Right renal cortex interstitium (tissue), 3 donors: ENCODE measurements around the gene NRG3. TPM values are rescaled to one million over a fixed set of nuclear protein-coding genes. Genes with fewer than 3 reads are reported as not detected.
"Not testable (repeated sequence)": the region's sequence is repeated elsewhere in the genome, so short reads cannot be mapped to it uniquely, and the experiment has no call there.

Source experiments
- DNase-seq, 3 donors: peaks; one replicate each; pipeline ENCODE4 v3.0.0-alpha.2; 2013; ENCODE audit warnings: low read depth in 3 of 3, low spot score in 2 of 3
- polyA plus RNA-seq, 3 donors: library from polyadenylated mRNA; unstranded; fragments of 120-200 nt; gene quantifications; one replicate each; pipeline ENCODE4 v1.2.1, GENCODE V29; 2013; ENCODE audit not compliant: insufficient read length in 3 of 3

The NRG3 gene
- polyA plus RNA-seq, 3 donors: 12.6 to 15.6 (median 15.0) TPM

DNA sequence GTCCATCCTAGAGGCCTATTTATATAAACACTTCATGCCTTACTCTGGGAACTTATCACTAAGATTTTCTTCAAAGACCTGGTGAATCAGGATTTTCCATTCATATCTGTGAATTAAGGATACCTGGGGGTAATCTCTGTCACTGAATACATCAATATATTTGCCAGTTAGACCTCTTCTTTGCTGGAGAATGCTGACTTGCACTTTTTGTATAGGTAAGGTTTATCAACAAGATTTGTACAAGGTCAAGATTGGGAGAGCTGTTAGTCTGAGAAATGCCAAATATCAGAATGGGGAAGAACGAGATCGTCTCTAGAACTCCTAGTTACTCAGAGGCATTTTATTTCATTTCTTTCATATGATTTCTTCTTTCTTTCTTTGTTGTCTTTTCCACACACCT, 1060.0 kb downstream of the NRG3 start:
- DNase-seq: no peak

DNA sequence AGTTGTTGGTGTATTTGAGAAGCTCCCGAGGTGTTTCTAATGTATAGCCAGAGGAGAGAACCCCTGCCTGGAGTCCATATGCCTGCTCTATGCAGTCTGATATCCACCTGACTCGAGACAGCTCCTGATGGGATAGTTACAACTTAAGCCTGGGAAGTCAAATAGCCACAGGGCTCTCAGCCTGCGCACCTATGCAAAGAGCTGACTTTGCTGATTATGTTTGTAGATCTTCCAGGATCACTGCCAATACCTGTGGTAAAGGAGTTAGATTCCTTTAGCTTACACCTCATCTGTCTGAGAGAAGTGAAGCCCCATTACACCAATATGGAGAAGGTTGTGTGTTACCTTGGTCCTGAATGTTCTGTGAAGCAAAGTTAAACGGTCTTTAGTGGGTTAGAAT, 1063.3 kb downstream of the NRG3 start:
- DNase-seq: no peak

DNA sequence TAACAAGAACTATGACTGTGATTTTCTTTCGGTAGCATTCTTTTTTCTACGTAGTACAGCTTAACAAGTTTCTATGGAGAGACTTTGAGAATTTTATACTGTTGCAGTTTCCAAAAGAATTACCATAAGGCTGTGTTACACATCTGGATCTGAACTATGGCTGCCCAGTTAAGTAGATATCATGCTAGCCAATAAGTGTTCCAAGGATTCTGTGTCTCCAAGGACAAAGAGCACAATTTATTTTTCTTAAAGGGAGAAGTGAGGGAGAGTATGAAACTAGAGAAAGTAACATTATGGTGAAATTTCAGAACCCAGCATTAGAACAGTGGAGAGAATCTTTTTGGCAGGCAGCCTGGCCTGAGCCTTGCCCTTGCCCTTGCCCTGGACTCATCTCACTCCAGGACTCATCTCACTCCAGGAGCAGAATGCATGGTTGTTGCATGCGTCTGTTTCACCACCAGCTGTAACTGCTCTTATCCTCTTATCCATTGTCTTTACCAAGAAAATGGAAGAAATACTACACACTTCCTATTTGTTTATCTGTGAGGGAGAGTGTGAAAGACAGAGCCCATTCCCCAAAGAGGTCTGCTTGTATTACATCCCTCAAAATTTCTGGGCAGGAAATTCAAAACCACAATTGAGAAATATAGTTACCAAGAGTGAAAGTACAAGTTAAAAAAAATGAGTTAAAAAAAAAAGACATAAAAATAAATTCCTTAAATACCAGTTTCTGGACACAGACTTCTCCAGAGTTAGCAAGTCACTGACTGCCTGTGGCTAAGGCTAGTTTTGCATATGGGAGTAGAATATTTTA, 1067.5 kb downstream of the NRG3 start:
- DNase-seq: peak in 1 of 3 donors; percentile 7

DNA sequence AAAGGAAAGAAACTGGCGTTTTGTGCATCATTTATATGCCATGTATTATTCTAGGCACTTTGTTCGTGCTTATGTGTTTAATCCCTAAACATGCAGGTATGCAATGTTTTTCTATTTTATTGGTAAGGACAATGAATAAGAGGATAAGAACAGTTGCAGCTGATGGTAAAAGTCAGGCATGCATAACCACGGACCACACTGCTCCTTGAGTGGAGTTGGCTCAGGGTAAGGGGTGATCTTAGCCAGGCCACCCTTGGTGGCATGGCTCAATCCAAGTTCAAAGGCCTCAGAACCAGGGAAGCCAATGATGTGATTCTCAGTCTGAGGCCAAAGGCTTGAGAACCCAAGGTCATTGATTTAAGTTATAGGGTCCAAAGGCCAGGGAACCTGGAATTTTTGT, 1068.1 kb downstream of the NRG3 start:
- DNase-seq: no peak

DNA sequence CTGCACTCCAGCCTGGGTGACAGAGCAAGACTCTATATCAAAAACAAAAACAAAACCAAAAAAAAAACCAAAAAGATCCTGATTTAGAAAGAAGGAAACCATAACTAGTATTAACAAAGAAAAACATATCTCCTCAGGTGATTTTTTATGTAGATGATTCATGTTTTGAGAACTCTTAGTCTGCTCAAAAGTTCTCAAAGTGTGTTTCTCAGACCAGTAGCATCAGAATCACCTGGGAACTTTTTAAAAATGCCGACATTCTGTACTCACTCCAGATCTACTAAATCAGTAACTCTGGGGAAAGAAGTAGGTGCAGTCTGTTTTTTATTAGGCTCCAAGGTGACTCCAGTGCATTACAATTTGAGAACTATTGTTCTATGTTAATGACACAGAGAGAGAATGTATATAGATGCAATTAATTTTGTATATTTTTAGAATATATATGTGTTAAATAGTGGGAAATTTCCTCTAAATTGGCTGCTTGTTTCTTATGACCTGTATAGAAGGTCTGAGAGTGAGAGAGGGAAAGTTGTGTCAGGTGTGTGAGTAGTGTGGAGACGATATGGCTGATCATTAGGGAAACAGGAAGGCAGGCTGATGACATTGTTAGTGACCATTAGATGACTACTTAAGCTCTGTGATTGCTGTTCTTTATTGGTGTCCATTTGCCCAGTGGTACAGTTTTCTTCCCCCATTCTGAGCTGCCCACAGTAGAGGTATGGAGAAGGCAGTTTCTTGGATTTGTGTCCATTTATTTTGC, 1075.0 kb downstream of the NRG3 start:
- no peak for DNase-seq

DNA sequence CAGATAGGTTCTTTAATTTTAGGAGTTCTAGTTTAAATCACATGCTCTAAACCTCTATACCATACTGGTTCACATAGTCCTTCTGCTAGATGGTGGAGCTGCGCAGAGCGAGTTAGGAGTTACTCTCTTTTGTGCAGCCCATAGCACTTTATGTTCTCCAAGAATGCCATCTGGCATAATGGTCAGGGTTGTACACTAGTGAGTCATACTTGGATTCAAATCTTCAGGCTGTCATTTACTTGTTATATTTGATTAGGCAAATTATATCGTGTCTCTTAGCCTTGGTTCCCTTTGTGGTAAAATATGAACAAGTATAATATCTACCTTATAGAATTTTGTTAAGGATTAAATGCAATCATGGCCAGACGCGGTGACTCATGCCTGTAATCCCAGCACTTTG, 1078.3 kb downstream of the NRG3 start:
- DNase-seq: no peak

DNA sequence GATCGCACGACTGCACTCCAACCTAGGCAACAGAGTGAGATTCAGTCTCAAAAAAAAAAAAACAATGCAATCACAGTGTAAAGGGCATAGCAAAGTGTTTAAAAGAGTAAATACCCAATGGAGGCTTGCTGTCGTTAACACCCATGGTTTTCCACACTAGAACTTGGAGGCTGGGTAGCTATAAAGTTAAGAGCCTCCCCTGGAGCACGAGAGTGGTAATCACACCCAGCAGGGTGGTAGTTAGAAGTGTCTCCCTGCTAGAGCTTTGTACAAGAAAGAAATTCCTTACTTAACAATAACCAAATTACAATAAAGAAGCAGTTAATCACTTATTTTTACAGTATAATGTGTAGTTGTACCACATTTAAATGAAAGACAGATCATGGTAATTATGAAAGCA, 1078.9 kb downstream of the NRG3 start:
- DNase-seq: no peak

DNA sequence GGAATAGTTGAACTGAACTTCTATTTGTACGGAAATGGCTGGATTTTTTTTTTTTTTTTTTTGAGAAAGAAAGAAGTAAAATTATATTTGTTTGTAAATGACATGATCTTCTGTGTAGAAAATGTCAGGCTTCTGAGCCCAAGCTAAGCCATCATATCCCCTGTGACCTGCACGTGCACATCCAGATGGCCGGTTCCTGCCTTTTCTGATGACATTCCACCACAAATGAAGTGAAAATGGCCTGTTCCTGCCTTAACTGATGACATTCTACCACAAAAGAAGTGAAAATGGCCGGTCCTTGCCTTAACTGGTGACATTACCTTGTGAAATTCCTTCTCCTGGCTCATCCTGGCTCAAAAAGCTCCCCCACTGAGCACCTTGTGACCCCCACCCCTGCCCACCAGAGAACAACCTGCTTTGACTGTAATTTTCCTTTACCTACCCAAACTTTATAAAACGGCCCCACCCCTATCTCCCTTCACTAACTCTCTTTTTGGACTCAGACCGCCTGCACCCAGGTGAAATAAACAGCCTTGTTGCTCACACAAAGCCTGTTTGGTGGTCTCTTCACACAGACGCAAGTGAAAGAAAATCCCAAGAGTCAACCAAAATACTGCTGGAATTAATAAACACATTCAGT, 1085.5 kb downstream of the NRG3 start:
- not testable (repeated sequence) for DNase-seq

DNA sequence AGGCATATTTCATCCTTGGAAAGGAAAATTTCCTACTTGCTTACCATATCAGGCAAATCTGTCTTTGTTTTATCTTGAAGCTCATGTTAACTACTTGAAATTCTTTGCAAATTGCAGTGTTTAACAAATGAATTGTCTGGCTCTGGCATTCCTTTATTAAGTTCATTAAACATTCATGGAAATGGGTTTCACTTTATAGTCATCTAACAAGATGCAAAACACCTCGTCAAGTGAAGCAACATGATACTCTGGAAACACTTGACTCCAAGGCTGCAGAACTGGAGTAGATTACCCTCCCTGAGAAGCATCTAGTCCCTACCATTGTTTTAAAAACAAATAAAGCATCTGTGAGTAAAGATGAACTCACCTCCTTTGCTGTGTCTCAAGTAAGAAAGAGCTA, 1086.9 kb downstream of the NRG3 start:
- DNase-seq: no peak

DNA sequence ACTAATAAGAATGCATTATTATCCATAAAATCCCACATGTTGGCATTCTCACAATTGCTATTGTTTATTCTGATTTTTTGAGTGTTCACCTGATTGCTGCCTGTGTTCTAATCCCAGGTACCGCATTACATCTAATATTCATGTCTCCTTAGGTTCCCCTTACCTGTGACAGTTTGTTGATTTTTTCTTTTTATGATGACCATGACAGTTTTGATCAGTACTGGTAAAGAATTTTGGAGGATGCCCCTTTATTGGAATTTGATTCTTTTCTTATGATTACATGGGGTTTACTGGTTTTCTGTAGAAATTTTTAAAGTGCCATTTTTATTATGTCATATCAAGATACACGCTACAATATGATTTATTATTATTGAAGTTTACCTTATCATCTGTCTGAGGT, 1091.1 kb downstream of the NRG3 start:
- no peak for DNase-seq

DNA sequence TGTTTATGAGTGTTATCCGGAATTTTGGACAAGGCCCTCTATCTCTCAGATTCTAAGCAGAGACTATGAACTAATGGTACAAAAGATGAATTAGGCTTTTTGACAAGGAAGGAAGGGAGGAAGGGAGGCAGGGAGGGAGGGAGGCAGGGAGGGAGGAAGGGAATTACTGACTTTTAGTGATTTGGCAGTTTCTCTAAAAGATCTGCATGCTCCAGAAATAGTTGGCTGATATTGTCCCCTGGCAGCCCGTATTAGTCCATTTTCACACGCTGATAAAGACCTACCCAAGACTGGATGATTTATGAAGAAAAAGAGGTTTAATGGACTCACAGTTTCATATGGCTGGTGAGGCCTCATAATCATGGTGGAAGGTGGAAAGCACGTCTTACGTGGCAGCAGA, 1093.5 kb downstream of the NRG3 start:
- no peak for DNase-seq

DNA sequence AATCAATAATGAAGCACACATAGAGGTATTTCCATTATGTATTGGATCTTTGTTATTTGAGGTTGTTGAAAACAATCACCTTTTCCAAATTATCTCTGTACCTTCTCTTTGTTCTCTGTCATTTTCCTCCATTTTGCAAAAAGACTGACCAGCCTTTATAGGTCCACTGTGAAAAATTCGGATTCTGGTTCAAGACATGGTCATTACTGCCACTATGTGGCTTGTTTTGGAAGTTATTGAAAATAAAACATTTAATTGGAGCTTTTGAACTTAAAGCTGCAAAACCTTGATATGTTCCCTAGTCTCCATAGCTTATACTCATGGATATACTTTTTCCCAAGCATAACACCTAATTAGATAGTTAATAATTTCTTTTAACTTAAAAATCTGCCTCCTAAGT, 1094.4 kb downstream of the NRG3 start:
- no peak for DNase-seq

DNA sequence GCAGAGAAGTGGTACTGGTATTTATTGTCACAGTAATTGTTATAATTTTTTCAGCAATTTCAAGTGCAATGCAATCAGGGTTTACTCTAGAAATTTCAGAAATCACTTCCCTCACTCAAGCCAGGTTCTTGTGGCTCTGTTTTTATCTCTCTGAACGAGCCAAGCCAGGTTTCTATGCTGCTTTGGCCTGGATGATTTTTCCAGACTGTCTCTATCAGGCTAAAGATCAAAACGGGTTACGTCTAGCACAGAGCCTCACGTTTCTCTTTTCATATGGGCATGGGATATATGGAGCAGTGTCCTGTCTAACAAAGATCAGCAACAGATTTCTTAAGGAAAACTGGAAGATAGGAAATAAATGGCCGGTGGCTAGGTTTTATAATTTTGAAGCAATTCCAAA, 1105.3 kb downstream of the NRG3 start:
- DNase-seq: no peak

DNA sequence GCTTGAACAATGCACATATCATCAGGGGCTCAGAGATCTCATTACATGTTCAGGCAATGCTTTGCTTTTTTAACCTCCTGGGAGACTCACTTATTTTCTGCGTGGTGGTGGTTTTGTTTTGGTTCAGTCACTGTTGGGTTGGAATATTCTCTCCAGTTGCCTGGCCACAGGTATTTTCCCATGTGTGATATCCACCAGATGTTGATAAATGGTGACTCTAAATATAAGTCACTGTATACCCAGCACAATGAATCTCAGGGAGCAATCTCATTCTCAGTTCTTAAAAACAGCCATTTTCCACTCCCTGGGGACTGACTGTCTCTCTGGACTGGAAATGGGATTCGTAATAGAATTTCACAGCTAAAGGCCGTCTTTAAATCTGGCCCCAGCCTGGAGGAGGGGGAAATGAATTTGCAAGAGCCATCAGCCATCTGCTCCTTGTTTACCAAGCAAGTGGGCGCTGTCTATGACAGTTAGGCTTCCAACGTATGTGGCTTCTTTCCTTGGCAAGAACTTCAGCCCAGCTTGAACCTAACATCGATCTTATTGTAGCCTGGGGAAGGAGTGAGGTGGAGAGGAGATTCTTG, 1106.2 kb downstream of the NRG3 start:
- no peak for DNase-seq

DNA sequence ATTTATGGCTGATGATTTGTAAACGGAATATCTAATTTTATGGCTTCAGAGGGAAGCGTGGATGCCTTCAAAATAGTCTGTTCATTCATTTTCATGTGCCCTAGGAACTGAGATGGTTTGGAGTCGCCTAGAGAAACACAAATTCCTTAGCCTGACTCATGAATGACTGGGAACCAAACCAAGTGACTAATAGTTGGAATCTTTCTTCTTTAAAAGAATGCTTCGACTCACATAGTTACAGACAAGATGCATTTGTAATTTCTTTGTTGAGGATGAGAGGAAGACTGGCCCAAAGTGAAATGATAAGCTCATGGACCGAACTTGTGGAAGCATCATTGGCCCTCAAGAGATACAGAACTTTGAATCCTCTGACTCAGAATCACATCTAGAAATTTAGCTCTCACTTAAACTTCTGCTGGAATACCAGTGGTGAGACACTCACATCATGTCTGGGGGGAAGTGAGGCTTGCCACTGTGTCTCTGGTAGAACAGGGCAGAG, 1107.2 kb downstream of the NRG3 start:
- DNase-seq: no peak

DNA sequence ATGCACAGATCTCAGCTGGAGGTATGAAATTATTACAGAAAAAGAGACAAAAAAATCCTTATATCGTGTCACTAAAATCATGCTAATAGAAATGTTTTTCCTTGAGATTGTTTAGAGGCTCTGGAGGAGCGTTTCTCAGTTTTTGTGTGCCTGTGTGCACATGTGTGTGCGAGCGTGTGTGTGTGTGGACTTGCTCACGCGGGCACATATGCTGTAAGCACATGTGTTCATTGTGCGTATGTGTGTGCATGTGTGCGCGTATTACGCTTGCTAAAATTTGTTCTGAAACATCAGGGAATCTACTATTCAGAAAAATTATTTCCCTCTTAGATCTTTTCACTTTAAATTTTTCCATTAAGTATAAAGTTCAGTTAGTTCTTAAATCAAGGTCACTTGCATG, 1111.2 kb downstream of the NRG3 start:
- DNase-seq: no peak

DNA sequence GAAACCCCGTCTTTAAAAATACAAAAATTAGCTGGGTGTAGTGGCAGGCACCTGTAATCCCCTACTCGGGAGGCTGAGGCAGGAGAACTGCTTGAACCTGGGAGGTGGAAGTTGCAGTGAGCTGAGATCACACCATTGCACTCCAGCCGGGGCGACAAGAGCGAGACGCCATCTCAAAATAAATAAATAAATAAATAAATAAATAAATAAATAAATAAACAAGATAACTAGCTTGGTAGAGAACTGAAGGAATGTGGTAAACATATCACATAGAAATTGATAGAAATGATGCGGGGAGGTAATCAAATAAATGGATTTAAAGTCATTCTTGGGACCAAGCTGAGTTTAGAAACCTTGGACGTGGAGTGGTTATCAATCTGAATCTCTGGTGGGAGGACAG, 1131.5 kb downstream of the NRG3 start:
- not testable (repeated sequence) for DNase-seq

DNA sequence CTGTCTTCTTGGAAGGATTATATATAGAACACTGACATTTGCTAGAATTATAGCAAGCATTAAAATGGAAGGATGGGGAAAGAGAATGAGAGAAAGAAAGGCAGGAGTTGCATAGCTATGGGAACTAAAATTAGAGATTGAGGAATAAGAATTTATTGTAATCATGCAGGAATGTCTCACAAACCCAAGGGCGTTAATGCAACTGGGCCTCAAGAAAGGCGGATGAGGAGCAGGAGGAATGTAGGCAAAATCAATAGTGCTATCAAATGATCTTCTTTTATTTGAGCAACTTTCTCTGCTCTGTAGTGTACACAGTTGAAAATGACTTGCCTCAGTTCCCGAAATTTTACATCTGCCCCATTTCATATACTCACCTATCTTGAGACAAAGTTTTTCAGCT, 1132.5 kb downstream of the NRG3 start:
- no peak for DNase-seq

DNA sequence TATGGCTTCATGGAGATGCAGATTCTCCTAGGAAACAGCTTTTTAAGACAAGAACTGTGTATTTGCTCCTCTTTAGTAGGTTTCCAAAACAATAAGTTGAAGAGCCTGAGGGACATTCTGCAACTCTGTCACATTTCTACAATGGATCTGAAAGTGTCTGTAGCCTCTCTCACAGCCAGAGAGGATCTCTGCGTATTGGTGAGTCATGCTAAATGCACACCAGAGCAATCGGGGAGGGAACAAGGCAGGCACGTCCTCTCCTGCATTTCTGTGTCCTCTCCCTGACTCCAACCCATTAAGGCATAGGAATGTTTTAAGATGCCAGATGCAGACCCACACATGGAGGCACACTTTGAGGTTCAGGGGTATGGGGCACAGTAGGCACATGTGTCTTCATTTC, 1137.9 kb downstream of the NRG3 start:
- DNase-seq: no peak

DNA sequence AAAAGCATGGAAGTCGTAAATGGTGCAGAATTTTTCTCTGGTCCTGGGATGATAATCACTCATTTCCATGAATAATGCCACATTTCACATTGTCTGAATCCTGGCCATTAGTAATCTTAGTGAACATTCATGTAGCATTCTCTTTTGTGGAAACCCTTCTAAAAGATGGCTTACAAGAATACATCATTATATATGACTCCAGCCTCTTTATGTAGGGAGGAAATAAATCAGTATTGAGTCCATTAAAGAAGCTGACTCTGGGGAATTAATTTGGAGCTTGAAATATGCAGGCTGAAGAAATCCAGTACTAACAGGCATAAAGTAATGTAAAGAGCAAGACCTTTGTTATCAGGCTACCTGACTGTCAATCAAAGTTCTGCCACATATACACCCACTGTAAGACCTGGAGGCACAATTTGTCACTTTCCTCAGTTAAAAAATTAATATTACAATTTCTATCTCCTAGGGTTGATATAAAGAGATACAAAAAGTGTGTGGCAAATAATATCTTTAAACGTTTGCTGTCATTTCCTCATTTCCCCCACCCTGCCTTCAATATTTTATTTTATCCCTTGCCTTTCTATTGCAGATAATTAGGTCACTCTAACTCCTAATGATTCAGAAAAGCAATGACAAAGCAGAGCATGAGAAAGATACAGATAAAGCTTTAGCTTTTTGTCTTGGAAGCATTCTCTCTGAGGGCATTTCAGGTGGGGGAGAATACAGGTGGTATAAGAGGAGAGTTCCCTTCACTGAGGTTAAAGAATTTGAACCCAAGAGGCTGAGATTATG, 1142.3 kb downstream of the NRG3 start:
- no peak for DNase-seq
